Transverse colon (tissue), 4 donors: Measurements from ENCODE around the gene SNAPC1.

Source experiments
- EP300 ChIP-seq: sonication (generic); formaldehyde crosslinking; IDR thresholded peaks from one replicate; pipeline ENCODE4 v1.6.1; 2017; ENCODE audit warnings: antibody characterized with exemption, low read depth
- POLR2AphosphoS5 ChIP-seq, 3 donors: sonication (generic); formaldehyde crosslinking; IDR thresholded peaks; one replicate each; pipeline ENCODE4 v1.6.1; 2016; ENCODE audit warnings: antibody characterized with exemption in 3 of 3
- TF ChIP-seq, protein P1 (sequence below), 5 experiments: fragments of 200-600 bp in 3 of 5; fragments of 450-650 bp in 2 of 5; sonication (generic) in 3 of 5; IDR thresholded peaks; 1 replicate in 2 of 5; 2 replicates in 3 of 5; pipeline ENCODE4 v1.5.1; 2016 to 2017; ENCODE audit warnings: antibody characterized with exemption in 5 of 5, inconsistent platforms in 3 of 5, mild to moderate bottlenecking in 2 of 5, moderate library complexity in 1 of 5

DNA sequence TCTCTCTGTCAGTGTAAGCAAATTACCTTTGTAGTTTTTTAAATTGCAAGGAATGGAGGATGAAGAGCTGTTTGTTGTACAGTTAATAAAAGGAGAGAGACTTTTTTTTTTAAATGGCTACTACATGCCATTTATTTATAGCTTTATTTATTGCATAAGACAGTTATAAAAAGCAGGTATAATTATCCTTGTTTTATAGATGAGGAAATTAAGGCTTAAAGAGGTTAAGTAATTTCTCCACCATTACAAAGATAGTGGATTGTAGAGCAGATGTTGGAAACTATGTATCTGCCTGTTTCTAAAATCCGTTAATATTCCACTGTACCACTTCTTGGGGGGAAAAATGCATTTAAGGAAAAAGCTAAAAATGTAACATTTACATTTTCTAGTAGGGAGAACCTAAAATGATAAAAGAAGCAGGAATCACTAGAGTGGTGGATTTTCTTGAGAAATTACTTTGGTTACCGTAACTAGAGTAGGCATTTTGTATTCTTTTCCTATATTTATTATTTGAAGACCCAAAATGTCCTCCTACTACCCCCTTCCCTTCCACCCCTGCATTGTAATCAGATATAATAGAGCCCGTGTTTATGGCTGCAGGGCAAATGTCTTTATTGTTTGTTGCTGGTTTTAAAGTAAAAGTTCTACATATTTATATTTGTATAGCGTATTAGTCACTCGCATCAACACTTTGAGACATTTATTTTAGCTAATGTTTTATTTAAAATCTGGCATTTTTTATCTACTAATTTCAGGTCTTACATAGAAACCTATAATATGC, 2.3 kb downstream of the SNAPC1 start:
- TF ChIP-seq, protein P1, sequence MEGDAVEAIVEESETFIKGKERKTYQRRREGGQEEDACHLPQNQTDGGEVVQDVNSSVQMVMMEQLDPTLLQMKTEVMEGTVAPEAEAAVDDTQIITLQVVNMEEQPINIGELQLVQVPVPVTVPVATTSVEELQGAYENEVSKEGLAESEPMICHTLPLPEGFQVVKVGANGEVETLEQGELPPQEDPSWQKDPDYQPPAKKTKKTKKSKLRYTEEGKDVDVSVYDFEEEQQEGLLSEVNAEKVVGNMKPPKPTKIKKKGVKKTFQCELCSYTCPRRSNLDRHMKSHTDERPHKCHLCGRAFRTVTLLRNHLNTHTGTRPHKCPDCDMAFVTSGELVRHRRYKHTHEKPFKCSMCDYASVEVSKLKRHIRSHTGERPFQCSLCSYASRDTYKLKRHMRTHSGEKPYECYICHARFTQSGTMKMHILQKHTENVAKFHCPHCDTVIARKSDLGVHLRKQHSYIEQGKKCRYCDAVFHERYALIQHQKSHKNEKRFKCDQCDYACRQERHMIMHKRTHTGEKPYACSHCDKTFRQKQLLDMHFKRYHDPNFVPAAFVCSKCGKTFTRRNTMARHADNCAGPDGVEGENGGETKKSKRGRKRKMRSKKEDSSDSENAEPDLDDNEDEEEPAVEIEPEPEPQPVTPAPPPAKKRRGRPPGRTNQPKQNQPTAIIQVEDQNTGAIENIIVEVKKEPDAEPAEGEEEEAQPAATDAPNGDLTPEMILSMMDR (IDR thresholded peaks at IDR 0.05) = no peak
- TF ChIP-seq POLR2AphosphoS5 (IDR thresholded peaks at IDR 0.05) = no peak
- TF ChIP-seq EP300 = no peak
